Activated CD8-positive, alpha-beta memory T cell treated with anti-CD3 and anti-CD28 coated beads, Interleukin-2, amount 50 U/mL, for 24 hours (primary cell): ENCODE measurements around the gene WIPF1.

Source experiments
- DNase-seq: peaks from one replicate; pipeline ENCODE4 v3.0.0-alpha.2; 2020; ENCODE audit errors: extremely low read depth

WIPF1 gene, protein sequence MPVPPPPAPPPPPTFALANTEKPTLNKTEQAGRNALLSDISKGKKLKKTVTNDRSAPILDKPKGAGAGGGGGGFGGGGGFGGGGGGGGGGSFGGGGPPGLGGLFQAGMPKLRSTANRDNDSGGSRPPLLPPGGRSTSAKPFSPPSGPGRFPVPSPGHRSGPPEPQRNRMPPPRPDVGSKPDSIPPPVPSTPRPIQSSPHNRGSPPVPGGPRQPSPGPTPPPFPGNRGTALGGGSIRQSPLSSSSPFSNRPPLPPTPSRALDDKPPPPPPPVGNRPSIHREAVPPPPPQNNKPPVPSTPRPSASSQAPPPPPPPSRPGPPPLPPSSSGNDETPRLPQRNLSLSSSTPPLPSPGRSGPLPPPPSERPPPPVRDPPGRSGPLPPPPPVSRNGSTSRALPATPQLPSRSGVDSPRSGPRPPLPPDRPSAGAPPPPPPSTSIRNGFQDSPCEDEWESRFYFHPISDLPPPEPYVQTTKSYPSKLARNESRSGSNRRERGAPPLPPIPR

GRCh38 chr2:174597345-174598047 lies at the start of gene WIPF1:
TSS of gene WIPF1 (minus strand) at chr2:174597804. CDS start at chr2:174585573, 12,231 bp downstream.
- no peak for DNase-seq

DNA sequence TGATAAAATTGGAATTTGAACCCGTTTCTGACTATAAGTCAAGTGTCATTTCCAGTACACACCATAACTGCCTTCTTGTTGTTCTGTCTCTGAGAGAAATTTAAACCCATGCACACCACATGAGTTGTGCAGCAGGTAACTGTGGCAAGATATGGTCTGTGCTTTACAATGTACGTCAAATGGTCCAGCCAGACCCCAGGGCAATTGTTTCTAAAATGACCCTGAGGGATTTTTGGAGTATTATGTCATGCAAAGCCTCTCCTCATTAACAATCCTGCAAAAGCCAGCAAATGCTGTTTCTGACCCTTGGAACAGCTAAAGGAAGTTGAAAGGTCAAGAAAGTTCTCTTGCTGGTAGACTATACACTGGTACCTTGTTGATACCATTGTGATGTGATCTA lies 47.7 kb upstream of the WIPF1 start:
- no peak for DNase-seq

- no peak for DNase-seq
Measured at GRCh38 chr2:174644406-174644805, 46.8 kb upstream of the WIPF1 start.

DNA sequence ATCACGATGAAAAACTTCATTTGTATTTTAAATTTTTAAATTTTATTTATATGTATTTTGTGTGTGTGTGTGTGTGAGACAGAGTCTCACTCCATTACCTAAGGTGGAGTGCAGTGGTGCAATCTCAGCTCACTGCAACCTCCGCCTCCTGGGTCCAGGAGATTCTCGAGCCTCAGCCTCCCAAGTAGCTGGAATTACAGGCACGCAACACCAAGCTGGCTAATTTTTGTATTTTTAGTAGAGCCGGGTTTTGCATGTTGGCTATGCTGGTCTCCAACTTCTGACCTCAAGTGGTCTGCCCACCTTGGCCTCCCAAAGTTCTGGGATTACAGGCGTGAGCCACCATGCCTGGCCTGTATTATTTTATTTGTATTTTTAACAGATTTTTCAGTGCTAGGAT lies 45.8 kb upstream of the WIPF1 start:
- no peak for DNase-seq

DNA sequence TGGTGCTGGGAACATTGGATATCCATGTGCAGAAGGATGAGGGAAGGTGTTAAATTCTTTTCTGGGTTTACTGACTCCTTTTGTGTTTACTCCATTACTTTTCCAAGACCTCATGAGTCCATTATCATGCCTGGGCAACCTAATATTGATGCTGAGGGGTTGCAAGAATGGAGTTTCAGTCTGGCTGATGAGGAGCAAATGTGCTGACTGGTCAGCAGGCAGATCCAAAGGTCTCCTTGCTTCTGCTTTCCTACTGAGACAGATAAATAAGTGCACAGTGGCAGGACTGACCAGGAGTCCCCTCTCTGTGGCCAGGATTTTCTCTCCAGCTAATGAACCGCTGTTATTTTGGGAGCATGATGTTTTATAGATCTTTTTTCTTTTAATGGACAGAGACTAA lies 43.6 kb upstream of the WIPF1 start:
- DNase-seq: no peak

GRCh38 chr2:174636987-174637386 lies 39.4 kb upstream of the WIPF1 start:
- no peak for DNase-seq

DNA sequence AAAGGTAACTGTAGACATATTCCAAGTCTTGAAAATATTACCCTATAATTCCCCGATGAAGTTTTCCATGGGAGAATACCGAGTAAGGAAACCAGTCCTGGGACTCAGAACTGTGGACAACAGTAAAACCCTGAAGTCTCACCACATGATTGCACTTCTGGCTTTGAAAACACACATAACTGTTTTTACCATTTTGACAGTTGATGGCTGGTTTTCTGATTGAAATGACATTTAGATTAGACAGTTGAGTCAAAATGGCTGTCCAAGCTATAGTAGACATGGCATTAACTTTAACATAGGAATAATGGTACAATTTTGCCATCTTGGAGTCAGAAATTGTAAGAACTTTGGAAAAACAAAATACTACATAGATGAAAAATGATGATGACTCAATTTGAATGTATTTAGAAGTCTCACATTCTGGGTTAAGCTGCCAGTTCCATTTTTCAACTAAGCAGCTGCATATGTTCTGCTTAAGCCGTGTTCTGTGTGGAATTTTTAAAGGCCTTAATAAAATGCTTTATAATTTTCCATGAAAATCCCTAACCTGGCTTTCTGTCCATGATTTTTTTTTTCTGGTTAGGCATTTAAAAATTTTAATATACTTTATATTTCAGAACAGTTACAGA lies 38.3 kb upstream of the WIPF1 start:
- DNase-seq: no peak

- DNase-seq: no peak
Measured at GRCh38 chr2:174635015-174635593, 37.5 kb upstream of the WIPF1 start.

DNA sequence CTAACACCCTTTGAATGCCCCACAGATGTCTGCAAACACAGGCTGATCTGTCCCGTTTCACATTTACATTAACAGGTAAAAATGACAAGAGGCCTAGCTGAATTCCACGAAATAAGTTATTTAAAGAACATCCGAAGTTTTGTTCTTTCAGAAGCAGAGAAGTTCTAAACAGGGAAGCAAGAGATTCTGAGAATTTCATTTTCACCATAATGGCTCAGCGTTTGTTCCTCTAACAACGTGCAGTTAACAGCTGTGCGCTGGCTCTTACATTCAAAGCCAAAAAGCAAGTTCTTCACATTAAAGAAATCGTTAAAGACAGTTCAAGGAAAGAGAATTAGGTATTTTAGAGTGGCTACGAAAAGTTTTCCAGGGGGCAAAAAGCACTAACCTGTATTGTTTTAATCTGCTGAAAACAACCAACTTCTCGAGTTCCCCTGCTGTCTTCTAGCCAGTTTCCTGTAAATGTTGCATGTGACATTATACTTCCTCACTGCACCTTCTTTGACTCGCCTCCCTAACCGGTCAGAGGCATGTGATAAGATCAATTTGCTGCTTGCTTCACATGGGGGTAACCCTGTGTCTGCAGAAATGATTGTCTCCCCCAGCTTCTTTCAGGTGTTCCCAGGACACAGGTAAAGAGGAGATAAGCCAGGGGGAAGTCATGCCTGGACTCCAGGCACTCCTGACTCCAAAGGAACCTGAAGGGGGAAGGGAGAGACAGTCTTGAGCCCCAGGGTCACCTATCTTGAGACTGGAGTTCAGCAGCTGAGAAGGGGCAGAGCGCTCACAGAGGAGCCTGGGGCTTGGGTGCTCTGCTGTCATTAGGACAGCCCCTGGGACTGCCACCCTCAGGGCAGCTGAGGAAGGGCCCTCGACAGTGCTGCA lies 36.8 kb upstream of the WIPF1 start:
- DNase-seq: no peak

GRCh38 chr2:174633623-174633930 lies 36.0 kb upstream of the WIPF1 start:
- no peak for DNase-seq

GRCh38 chr2:174632841-174633622 lies 35.4 kb upstream of the WIPF1 start:
- DNase-seq: no peak

- no peak for DNase-seq
Measured at GRCh38 chr2:174631009-174631981, 33.7 kb upstream of the WIPF1 start.

GRCh38 chr2:174630107-174630506 lies 32.5 kb upstream of the WIPF1 start:
- DNase-seq: no peak

DNA sequence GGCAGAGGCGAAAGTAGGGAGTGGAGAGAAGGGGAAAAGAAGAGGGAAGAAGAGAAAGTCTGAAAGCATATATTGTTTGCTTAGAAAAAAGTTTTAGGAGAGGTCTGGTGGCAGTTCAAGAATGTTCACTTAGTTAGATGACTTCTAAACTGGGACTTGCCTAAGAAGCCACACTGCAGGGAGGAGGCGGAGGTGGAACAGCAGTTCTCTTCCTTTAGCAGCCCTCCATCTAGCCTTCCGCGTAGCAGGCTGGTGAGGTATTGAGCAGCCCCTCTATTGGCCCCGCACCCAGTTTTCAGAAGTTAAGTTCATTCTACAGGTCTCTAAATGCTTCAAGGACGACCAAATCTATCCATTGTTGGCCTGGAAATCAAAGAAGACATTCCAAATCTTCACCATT lies 31.9 kb upstream of the WIPF1 start:
- DNase-seq: no peak

DNA sequence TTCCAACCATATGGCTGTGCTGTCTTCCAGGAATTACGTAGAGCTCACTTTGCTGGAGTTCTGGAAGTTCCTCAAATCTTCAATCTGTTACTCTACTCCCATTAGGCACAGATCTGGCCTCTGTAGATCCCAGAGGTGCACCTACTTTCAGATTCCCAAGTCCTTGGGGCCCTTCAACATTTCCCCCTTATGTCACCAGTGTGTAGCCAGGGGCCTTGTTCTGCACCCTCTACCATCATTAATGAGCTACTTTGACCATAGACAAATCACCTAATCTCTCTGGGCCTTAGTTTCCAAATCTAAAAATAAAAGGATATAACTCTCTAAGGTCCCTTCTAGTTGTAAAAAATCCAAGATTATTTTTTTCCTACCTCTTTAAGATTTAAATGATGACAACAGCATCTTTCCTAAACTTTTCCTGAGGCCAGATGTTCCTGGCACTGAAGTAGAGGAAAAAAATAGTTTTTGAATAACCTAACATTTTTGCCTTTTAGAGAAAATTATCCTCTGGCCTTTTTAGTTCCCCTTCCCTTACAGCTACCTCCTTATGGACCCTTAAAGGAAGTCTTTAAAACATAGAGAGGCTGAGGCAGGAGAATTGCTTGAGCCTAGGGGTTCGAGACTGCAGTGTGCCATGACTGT lies 31.0 kb upstream of the WIPF1 start:
- DNase-seq: no peak

DNA sequence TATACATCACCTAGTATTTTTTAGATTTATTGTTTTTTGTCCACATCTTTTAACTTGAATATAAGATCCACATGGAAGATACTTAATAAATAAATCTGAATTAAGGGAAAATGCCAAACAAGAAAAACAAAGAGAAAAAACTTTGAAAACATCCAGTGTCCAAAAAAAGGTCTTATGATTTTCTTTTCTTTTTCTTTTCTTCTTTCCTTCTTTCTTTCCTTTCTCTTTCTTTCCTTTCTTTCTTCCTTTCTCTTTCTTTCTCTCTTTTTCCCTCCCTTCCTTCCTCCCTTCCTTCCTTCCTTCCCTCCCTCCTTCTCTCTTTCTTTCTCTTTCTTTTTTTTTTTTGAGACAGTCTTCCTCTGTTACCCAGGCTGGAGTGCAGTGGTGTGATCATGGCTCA lies 29.6 kb upstream of the WIPF1 start:
- no peak for DNase-seq

GRCh38 chr2:174624895-174625430 lies 27.4 kb upstream of the WIPF1 start:
- no peak for DNase-seq

DNA sequence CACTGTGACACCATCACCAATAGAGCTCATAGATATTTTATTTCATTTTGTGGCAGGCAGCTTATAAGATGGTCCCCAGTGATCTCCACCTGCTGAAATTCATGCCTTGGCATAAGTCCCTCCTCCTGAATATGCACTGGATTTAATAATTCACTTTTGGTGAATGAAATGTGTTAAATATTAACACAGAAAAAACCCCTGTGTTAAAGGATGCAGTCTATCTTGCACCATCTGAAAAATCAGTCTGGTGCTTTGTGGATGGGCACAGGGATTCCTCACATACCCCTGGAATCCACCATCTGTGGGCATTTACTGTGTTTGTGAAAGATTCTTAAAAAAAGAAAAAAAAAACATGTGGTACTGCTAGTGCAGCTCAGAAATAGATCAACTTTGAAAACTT lies 26.1 kb upstream of the WIPF1 start:
- no peak for DNase-seq
